C1 segment of cervical spinal cord (tissue), 14 donors: ENCODE results near the gene CNIH3.
A peak's percentile ranks its signal among the peaks of the same experiment; 100 is the strongest.

ENCODE experiments used
- DNase-seq, 14 donors: peaks; one replicate each; lab custom pipeline; 2025; lab: John Stamatoyannopoulos, UW

Gene CNIH3

GRCh38 chr1:224613486-224613885 lies 2.6 kb upstream of the CNIH3 start:
- no peak for DNase-seq

GRCh38 chr1:224616756-224617409 lies 766 bp downstream of the CNIH3 start:
- DNase-seq: no peak

- DNase-seq: no peak
These were observed 1.6 kb downstream of the CNIH3 start for GRCh38 chr1:224617410-224618355.

GRCh38 chr1:224619209-224619608 lies 3.1 kb downstream of the CNIH3 start:
- DNase-seq: no peak

- no peak for DNase-seq
These were observed 4.0 kb downstream of the CNIH3 start for GRCh38 chr1:224620105-224620504.

GRCh38 chr1:224621813-224622682 lies 5.9 kb downstream of the CNIH3 start:
- DNase-seq: no peak

GRCh38 chr1:224622831-224623230 lies 6.7 kb downstream of the CNIH3 start:
- no peak for DNase-seq

- no peak for DNase-seq
These were observed 7.2 kb downstream of the CNIH3 start for GRCh38 chr1:224623310-224623714.

GRCh38 chr1:224623743-224624333 lies 7.7 kb downstream of the CNIH3 start:
- no peak for DNase-seq

- no peak for DNase-seq
These were observed 8.3 kb downstream of the CNIH3 start for GRCh38 chr1:224624432-224624831.

GRCh38 chr1:224626042-224626441 lies 9.9 kb downstream of the CNIH3 start:
- DNase-seq: no peak

GRCh38 chr1:224629965-224630364 lies 13.8 kb downstream of the CNIH3 start:
- no peak for DNase-seq

- no peak for DNase-seq
These were observed 15.5 kb downstream of the CNIH3 start for GRCh38 chr1:224631462-224632115.

- peak in 1 of 14 donors; percentile 8 for DNase-seq
These were observed 16.3 kb downstream of the CNIH3 start for GRCh38 chr1:224632381-224632871.

GRCh38 chr1:224632921-224633321 lies 16.8 kb downstream of the CNIH3 start:
- DNase-seq: no peak

- no peak for DNase-seq
These were observed 19.2 kb downstream of the CNIH3 start for GRCh38 chr1:224635356-224635755.

- DNase-seq: no peak
These were observed 21.4 kb downstream of the CNIH3 start for GRCh38 chr1:224637515-224637914.

GRCh38 chr1:224637936-224638335 lies 21.8 kb downstream of the CNIH3 start:
- DNase-seq: no peak

GRCh38 chr1:224639426-224639975 lies 23.4 kb downstream of the CNIH3 start:
- DNase-seq: no peak

GRCh38 chr1:224640018-224640417 lies 23.9 kb downstream of the CNIH3 start:
- DNase-seq: no peak
